NT2/D1 (cell line): ENCODE measurements around the gene ENPP1.

Source experiments
- SUZ12 ChIP-seq: IDR thresholded peaks from 2 replicates; pipeline ENCODE4 v1.6.1; 2011; ENCODE audit not compliant: insufficient read length, insufficient read depth; ENCODE audit errors: extremely low read depth
- YY1 ChIP-seq: IDR thresholded peaks from 2 replicates; pipeline ENCODE4 v1.6.1; 2011; ENCODE audit not compliant: insufficient read length, insufficient read depth
- ZNF274 ChIP-seq: IDR thresholded peaks from 2 replicates; pipeline ENCODE4 v1.6.1; 2011; ENCODE audit warnings: mild to moderate bottlenecking, low read depth, low read length

DNA sequence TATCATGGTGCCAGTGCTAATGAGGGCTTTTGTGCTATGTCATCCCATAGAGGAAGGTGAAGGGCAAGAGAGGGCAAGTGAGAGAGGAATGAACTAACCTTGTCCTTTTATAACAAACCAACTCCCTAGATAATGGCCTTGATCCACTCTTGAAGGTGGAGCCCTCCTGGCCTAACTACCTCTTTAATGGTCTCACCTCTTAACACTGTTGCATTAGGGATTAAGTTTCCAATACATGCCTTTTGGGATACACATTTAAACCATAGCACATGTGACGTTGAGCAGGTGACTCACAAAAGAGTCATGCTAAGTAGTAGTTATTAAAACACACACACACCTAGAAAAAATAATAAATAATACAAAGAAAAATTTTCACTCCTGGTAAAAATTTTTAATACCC lies 106.4 kb downstream of the ENPP1 start:
- TF ChIP-seq SUZ12, result no peak
- TF ChIP-seq ZNF274, result no peak
- TF ChIP-seq YY1, result no peak
